ENCODE data around the gene ZNF518A.
A peak's percentile ranks its signal among the peaks of the same experiment; 100 is the strongest.

Gene ZNF518A

GRCh38 chr10:96124230-96125141 is 5.6 kb upstream of the ZNF518A start (continued):
- TF ChIP-seq ZNF792 (tag by site-specific recombination; IDR thresholded peaks at IDR 0.05): no peak
- no peak for TF ChIP-seq EGR2 (tag by site-specific recombination; IDR thresholded peaks at IDR 0.05; ENCODE audit: low read depth)
- TF ChIP-seq ZNF776 (tag by site-specific recombination; IDR thresholded peaks at IDR 0.05; ENCODE audit: borderline replicate concordance): no peak
- no peak for TF ChIP-seq ZNF202 (tag by site-specific recombination; IDR thresholded peaks at IDR 0.05; ENCODE audit: borderline replicate concordance)
- TF ChIP-seq ZNF596 (tag by site-specific recombination; IDR thresholded peaks at IDR 0.05): no peak
- TF ChIP-seq ZNF843 (tag by site-specific recombination; IDR thresholded peaks at IDR 0.05): no peak
- no peak for TF ChIP-seq ZNF239 (tag by site-specific recombination; IDR thresholded peaks at IDR 0.05)
- no peak for TF ChIP-seq SALL2 (tag by site-specific recombination; IDR thresholded peaks at IDR 0.05; ENCODE audit: borderline replicate concordance)
- no peak for TF ChIP-seq INSM2 (tag by site-specific recombination; IDR thresholded peaks at IDR 0.05)
- TF ChIP-seq ZNF548 (tag by site-specific recombination; IDR thresholded peaks at IDR 0.05): no peak
- TF ChIP-seq ZNF280C (tag by site-specific recombination; IDR thresholded peaks at IDR 0.05): no peak
- peak; percentile 72 for TF ChIP-seq ZBTB44 (tag by site-specific recombination; IDR thresholded peaks at IDR 0.05)
- no peak for TF ChIP-seq ZNF677 (tag by site-specific recombination; IDR thresholded peaks at IDR 0.05)
- peak; percentile 98 for TF ChIP-seq ZBTB17 (tag by site-specific recombination; IDR thresholded peaks at IDR 0.05)
- TF ChIP-seq ZBTB7A (tag by site-specific recombination; IDR thresholded peaks at IDR 0.05; ENCODE audit: low read depth): no peak
- peak; percentile 93 for TF ChIP-seq TRIM28 (IDR thresholded peaks at IDR 0.05; ENCODE audit: borderline replicate concordance, low read length)
- 0 out of 2 replicates have a peak, but pooled peaks have one; percentile 18 for TF ChIP-seq GLIS1 (tag by site-specific recombination; IDR thresholded peaks at IDR 0.05)
- TF ChIP-seq GLI2 (tag by site-specific recombination; IDR thresholded peaks at IDR 0.05; ENCODE audit: borderline replicate concordance, low read depth): no peak
- no peak for TF ChIP-seq ZNF133 (tag by site-specific recombination; IDR thresholded peaks at IDR 0.05)
- TF ChIP-seq ZNF248 (tag by site-specific recombination; IDR thresholded peaks at IDR 0.05): no peak
- TF ChIP-seq SCRT1 (tag by site-specific recombination; IDR thresholded peaks at IDR 0.05; ENCODE audit: borderline replicate concordance): peak; percentile 88
- peak; percentile 14; the same call in 1 of the 2 replicates for TF ChIP-seq PRDM6 (tag by site-specific recombination; IDR thresholded peaks at IDR 0.05)
- TF ChIP-seq ZNF18 (tag by site-specific recombination; IDR thresholded peaks at IDR 0.05): no peak
- TF ChIP-seq ZNF610 (tag by site-specific recombination; IDR thresholded peaks at IDR 0.05; ENCODE audit: borderline replicate concordance): no peak; the same call in 1 of the 2 replicates
- TF ChIP-seq SCRT2 (tag by site-specific recombination; IDR thresholded peaks at IDR 0.05): peak; percentile 99
- no peak for TF ChIP-seq ELK4 (IDR thresholded peaks at IDR 0.05; ENCODE audit: borderline replicate concordance, low read depth, low read length)
- TF ChIP-seq RBAK (tag by site-specific recombination; IDR thresholded peaks at IDR 0.05): no peak
- TF ChIP-seq ZBTB6 (tag by site-specific recombination; IDR thresholded peaks at IDR 0.05): no peak

Measured in HEK293 (cell line).